NT2/D1 (cell line): ENCODE data around the gene ELOA2.
"Not testable (repeated sequence)": the region's sequence is repeated elsewhere in the genome, so short reads cannot be mapped to it uniquely, and the experiment has no call there.

Experiments used
- SUZ12 ChIP-seq: IDR thresholded peaks from 2 replicates; pipeline ENCODE4 v1.6.1; 2011; ENCODE audit not compliant: insufficient read length, insufficient read depth; ENCODE audit errors: extremely low read depth
- YY1 ChIP-seq: IDR thresholded peaks from 2 replicates; pipeline ENCODE4 v1.6.1; 2011; ENCODE audit not compliant: insufficient read length, insufficient read depth
- ZNF274 ChIP-seq: IDR thresholded peaks from 2 replicates; pipeline ENCODE4 v1.6.1; 2011; ENCODE audit warnings: mild to moderate bottlenecking, low read depth, low read length

DNA sequence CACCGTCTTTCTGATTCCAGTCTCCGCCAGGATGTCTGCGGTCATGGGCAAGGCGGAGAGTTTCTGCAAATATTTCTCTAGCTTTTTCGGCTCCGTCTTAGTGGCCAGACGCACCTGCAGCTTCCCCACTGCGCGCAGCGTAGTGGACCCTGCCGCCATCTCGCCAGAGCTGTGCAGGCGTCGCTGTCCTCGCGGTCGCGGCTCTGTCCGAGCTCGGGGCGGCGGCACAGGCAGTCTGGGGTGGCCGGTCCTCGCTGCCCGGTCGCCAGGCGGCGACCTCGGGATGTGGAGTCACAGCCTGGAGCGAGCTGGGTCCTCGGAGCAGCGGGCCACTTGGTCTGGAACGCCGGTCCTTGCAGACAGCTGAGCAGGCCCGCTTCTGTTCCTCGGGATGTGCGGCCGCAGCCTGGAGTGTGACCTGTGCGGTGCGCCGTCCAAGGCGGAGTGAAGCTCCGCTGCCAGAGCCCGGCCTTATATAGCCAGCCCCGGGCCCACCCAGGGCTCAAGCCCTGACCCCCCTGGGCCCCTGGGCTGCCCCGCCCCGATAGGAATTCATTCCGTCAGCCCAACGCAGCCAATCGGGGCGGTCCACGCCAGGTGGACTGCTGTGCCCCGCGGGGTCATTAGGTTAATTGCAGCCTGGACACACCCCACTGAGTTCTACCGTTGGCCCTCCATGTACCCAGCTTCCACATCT lies 11.5 kb downstream of the ELOA2 start:
- TF ChIP-seq ZNF274, SUZ12, YY1: not testable (repeated sequence)
